Measurements from ENCODE around the gene HMOX2. TPM values are rescaled to one million over a fixed set of nuclear protein-coding genes. Genes with fewer than 3 reads are reported as not detected.

HMOX2 gene
- total RNA-seq, 1 donor from 2014 or later = 52.8 TPM

GRCh38 chr16:4557973-4558372, 81.8 kb downstream of the HMOX2 start:
- no peak for DNase-seq (ENCODE audit: extremely low spot score in 2 of 2)
- Histone ChIP-seq H3K36me3 (no peaks in the 10 kb centered on the region), H3K4me1 (no peaks in the 10 kb centered on the region), H3K9me3 (no peaks in the 10 kb centered on the region), H3K27ac (no peak overlapping the region), H3K27me3 (no peaks in the 10 kb centered on the region), H3K4me3 (no peak overlapping the region)
- no peak for TF ChIP-seq POLR2A (IDR thresholded peaks at IDR 0.05)
- no peak for TF ChIP-seq POLR2AphosphoS5 (IDR thresholded peaks at IDR 0.05; ENCODE audit: insufficient read depth in 1 of 2, low read depth in 1 of 2)
- no peak for TF ChIP-seq CTCF (IDR thresholded peaks at IDR 0.05)
- intact Hi-C loops (cut with DNase I) = loop anchor here (10.0 kb wide), 1 partner anchor 53 kb away; no protein-coding TSS in a partner anchor

Small RNA genes lying within 50 kb of the gene (small RNA-seq; reads per million reads assigned to genes)
- not detected for gene AC012676.2

Other genes starting within 250 kb of the HMOX2 start
- 1.5 TPM for gene SRL, start 234.3 kb upstream of the HMOX2 start, total RNA-seq
- 6.9 TPM for gene TFAP4, start 203.4 kb upstream of the HMOX2 start, total RNA-seq
- 6.9 TPM for gene GLIS2, start 160.3 kb upstream of the HMOX2 start, total RNA-seq
- 76.1 TPM for gene PAM16, start 125.1 kb upstream of the HMOX2 start, total RNA-seq
- gene VASN, start 104.5 kb upstream of the HMOX2 start, total RNA-seq = 37.6 TPM
- gene CORO7, start 59.8 kb upstream of the HMOX2 start, total RNA-seq = 30.9 TPM
- 33.6 TPM for gene DNAJA3, start 50.5 kb upstream of the HMOX2 start, total RNA-seq
- gene NMRAL1, start 1.8 kb upstream of the HMOX2 start, total RNA-seq = 35.6 TPM
- gene CDIP1, start 62.4 kb downstream of the HMOX2 start, total RNA-seq = 13.3 TPM
- not detected for gene C16orf96, start 79.9 kb downstream of the HMOX2 start, total RNA-seq
- gene UBALD1, start 138.5 kb downstream of the HMOX2 start, total RNA-seq = 16.9 TPM
- 40.8 TPM for gene MGRN1, start 148.4 kb downstream of the HMOX2 start, total RNA-seq
- gene NUDT16L1, start 217.2 kb downstream of the HMOX2 start, total RNA-seq = 28.5 TPM

Data from vagina (tissue), 2 donors.